Measurements from ENCODE around the gene CDH4. TPM values are rescaled to one million over a fixed set of nuclear protein-coding genes. Genes with fewer than 3 reads are reported as not detected.
"Not testable (repeated sequence)": the region's sequence is repeated elsewhere in the genome, so short reads cannot be mapped to it uniquely, and the experiment has no call there.

CDH4 gene
- total RNA-seq, 1 donor from 2014 or later, result not detected

- H3K4me3 Mint-ChIP-seq, result no peak overlapping the region
- TF ChIP-seq CTCF (IDR thresholded peaks at IDR 0.05), result no peak
- H3K4me1 Mint-ChIP-seq, result no peaks in the 10 kb centered on the region
- peaks cover 7% of the 10 kb centered on the region for H3K9me3 Mint-ChIP-seq
- DNase-seq (no peak), ATAC-seq (ENCODE audit: low read depth) (no peak)
- ChIA-PET CTCF (no interaction called here), POLR2A (no interaction called here)
- intact Hi-C loops (cut with micrococcal nuclease), result no loop called here
- H3K27me3 Mint-ChIP-seq, result no peaks in the 10 kb centered on the region
- no peak overlapping the region for H3K27ac Mint-ChIP-seq
- no peaks in the 10 kb centered on the region for H3K36me3 Mint-ChIP-seq (ENCODE audit: low read depth)
Measured at GRCh38 chr20:61271312-61272231, 19.5 kb downstream of the CDH4 start.

GRCh38 chr20:61273024-61273423 lies 21.0 kb downstream of the CDH4 start:
- CTCF ChIA-PET; DNase-seq; H3K27me3 Mint-ChIP-seq; H3K4me1 Mint-ChIP-seq; H3K27ac Mint-ChIP-seq; ATAC-seq (ENCODE audit: low read depth); H3K4me3 Mint-ChIP-seq; H3K36me3 Mint-ChIP-seq (ENCODE audit: low read depth); POLR2A ChIA-PET; H3K9me3 Mint-ChIP-seq; intact Hi-C loops (cut with micrococcal nuclease): not testable (repeated sequence)

GRCh38 chr20:61273666-61274065 lies 21.6 kb downstream of the CDH4 start:
- H3K9me3 Mint-ChIP-seq; H3K4me3 Mint-ChIP-seq; CTCF ChIA-PET; DNase-seq; H3K27ac Mint-ChIP-seq; H3K4me1 Mint-ChIP-seq; intact Hi-C loops (cut with micrococcal nuclease); H3K36me3 Mint-ChIP-seq (ENCODE audit: low read depth); H3K27me3 Mint-ChIP-seq; ATAC-seq (ENCODE audit: low read depth); POLR2A ChIA-PET: not testable (repeated sequence)

GRCh38 chr20:61274326-61274725 lies 22.3 kb downstream of the CDH4 start:
- ATAC-seq (ENCODE audit: low read depth), result no peak
- H3K9me3 Mint-ChIP-seq, result peaks cover 9% of the 10 kb centered on the region
- ChIA-PET CTCF (no interaction called here), POLR2A (no interaction called here)
- H3K27ac Mint-ChIP-seq, result no peak overlapping the region
- no peaks in the 10 kb centered on the region for H3K27me3 Mint-ChIP-seq
- intact Hi-C loops (cut with micrococcal nuclease), result no loop called here
- no peaks in the 10 kb centered on the region for H3K4me1 Mint-ChIP-seq
- H3K36me3 Mint-ChIP-seq (ENCODE audit: low read depth), result no peaks in the 10 kb centered on the region
- no peak overlapping the region for H3K4me3 Mint-ChIP-seq
- no peak for DNase-seq
- no peak for TF ChIP-seq CTCF (IDR thresholded peaks at IDR 0.05)

- no peak for ATAC-seq (ENCODE audit: low read depth)
- H3K27me3 Mint-ChIP-seq, result no peaks in the 10 kb centered on the region
- H3K27ac Mint-ChIP-seq, result no peak overlapping the region
- ChIA-PET CTCF (no interaction called here), POLR2A (no interaction called here)
- H3K4me3 Mint-ChIP-seq, result no peak overlapping the region
- DNase-seq, result no peak
- intact Hi-C loops (cut with micrococcal nuclease), result no loop called here
- H3K4me1 Mint-ChIP-seq, result no peaks in the 10 kb centered on the region
- TF ChIP-seq CTCF (IDR thresholded peaks at IDR 0.05), result no peak
- H3K36me3 Mint-ChIP-seq (ENCODE audit: low read depth), result no peaks in the 10 kb centered on the region
- H3K9me3 Mint-ChIP-seq, result peaks cover 13% of the 10 kb centered on the region
Measured at GRCh38 chr20:61278296-61278695, 26.2 kb downstream of the CDH4 start.

- H3K4me3 Mint-ChIP-seq, result no peak overlapping the region
- H3K4me1 Mint-ChIP-seq, result no peaks in the 10 kb centered on the region
- no peak overlapping the region for H3K27ac Mint-ChIP-seq
- ChIA-PET CTCF (no interaction called here), POLR2A (no interaction called here)
- peaks cover 13% of the 10 kb centered on the region for H3K9me3 Mint-ChIP-seq
- intact Hi-C loops (cut with micrococcal nuclease), result no loop called here
- H3K36me3 Mint-ChIP-seq (ENCODE audit: low read depth), result no peaks in the 10 kb centered on the region
- DNase-seq (no peak), ATAC-seq (ENCODE audit: low read depth) (no peak)
- no peaks in the 10 kb centered on the region for H3K27me3 Mint-ChIP-seq
- no peak for TF ChIP-seq CTCF (IDR thresholded peaks at IDR 0.05)
Measured at GRCh38 chr20:61279621-61280150, 27.6 kb downstream of the CDH4 start.

All from activated B cell treated with CpG ODN at 0.5 μM for 24 hours (primary cell).